Panc1 (cell line): ENCODE data around the gene DPM1. TPM values are rescaled to one million over a fixed set of nuclear protein-coding genes. Genes with fewer than 3 reads are reported as not detected.

Experiments used
- ATAC-seq: fragments of 200-7000 bp; cut with Tn5 transposase; 2 replicates; pipeline ENCODE4 v1.9.1; 2020; ENCODE audit warnings: mild to moderate bottlenecking, moderate library complexity
- BruUV-seq: library from RNA; stranded (reverse); fragments of 400-500 nt; replicated peaks from 2 replicates; lab custom pipeline; 2021; lab: Mats Ljungman, UMichigan
- CTCF ChIA-PET: fragments of 300-600 bp; sonication (Branson Sonifier 250); formaldehyde crosslinking; loops from one replicate; lab custom pipeline; 2022; ENCODE audit warnings: antibody characterized with exemption; lab: Charles Lee
- POLR2A ChIA-PET: fragments of 300-600 bp; sonication (Branson Sonifier 250); formaldehyde crosslinking; loops from one replicate; lab custom pipeline; 2022; ENCODE audit warnings: antibody characterized with exemption; lab: Charles Lee
- DNase-seq: peaks from one replicate; pipeline ENCODE4 v3.0.0-alpha.2; 2010; ENCODE audit warnings: low read depth, low spot score
- H3K27ac ChIP-seq: 2 replicates; pipeline ENCODE4 v1.5.1; 2011; ENCODE audit warnings: mild to moderate bottlenecking, low read length, inconsistent platforms
- H3K27me3 ChIP-seq: fragments of 200-500 bp; sonication (Bioruptor generic); 2 replicates; pipeline ENCODE4 v1.6.0; 2014; ENCODE audit warnings: low read length, inconsistent platforms; ENCODE audit not compliant: control insufficient read depth, insufficient read depth
- H3K36me3 ChIP-seq: fragments of 200-500 bp; sonication (Bioruptor generic); 2 replicates; pipeline ENCODE4 v1.5.1; 2014; ENCODE audit warnings: inconsistent platforms, mild to moderate bottlenecking, low read length, moderate library complexity; ENCODE audit not compliant: control insufficient read depth, insufficient read depth
- H3K4me1 ChIP-seq: 2 replicates; pipeline ENCODE4 v1.5.1; 2011; ENCODE audit warnings: inconsistent platforms, mild to moderate bottlenecking, low read length, moderate library complexity; ENCODE audit not compliant: control insufficient read depth, insufficient read depth
- H3K4me3 ChIP-seq, 2 experiments: 2 replicates each; pipeline ENCODE4 v1.5.1; 2011 to 2012; ENCODE audit warnings: low read depth in 2 of 2, low read length in 2 of 2, mild to moderate bottlenecking in 2 of 2, inconsistent platforms in 1 of 2, moderate library complexity in 1 of 2
- H3K9me3 ChIP-seq: fragments of 200-500 bp; sonication (Bioruptor generic); 2 replicates; pipeline ENCODE4 v1.5.1; 2014; ENCODE audit warnings: low read depth, mild to moderate bottlenecking, inconsistent platforms, low read length, moderate library complexity; ENCODE audit not compliant: control insufficient read depth, insufficient read depth
- POLR2AphosphoS5 ChIP-seq: IDR thresholded peaks from 2 replicates; pipeline ENCODE4 v1.6.1; 2012; ENCODE audit warnings: mild to moderate bottlenecking, low read depth, low read length, moderate library complexity
- SIN3A ChIP-seq: IDR thresholded peaks from 2 replicates; pipeline ENCODE4 v1.6.1; 2012; ENCODE audit warnings: low read depth, mild to moderate bottlenecking, low read length, moderate library complexity, borderline replicate concordance; ENCODE audit not compliant: insufficient read depth
- TCF7L2 ChIP-seq: IDR thresholded peaks from 2 replicates; pipeline ENCODE4 v1.6.1; 2011; ENCODE audit warnings: mild to moderate bottlenecking, low read depth, low read length, inconsistent platforms
- in situ Hi-C: cut with HindIII; loops from 2 replicates; pipeline ENCODE4 v1.10.0; 2016; ENCODE audit warnings: low sequenced_read_pairs, low pct_unique_long_range_greater_than_20kb
- intact Hi-C: fragments of 100-400 bp; cut with micrococcal nuclease; formaldehyde crosslinking; loops from one replicate; pipeline ENCODE4 v1.10.0; 2022; ENCODE audit not compliant: unreplicated experiment
- total RNA-seq: library from RNA; stranded (reverse); gene quantifications from one replicate; pipeline ENCODE4 v1.2.1, GENCODE V29; 2021; ENCODE audit not compliant: unreplicated experiment
- TF ChIP-seq, protein P1 (sequence below), 2 experiments: IDR thresholded peaks; 2 replicates each; pipeline ENCODE4 v1.6.1; 2011 to 2012; ENCODE audit warnings: low read depth in 2 of 2, control low read depth in 1 of 2, low read length in 1 of 2, mild to moderate bottlenecking in 1 of 2, moderate library complexity in 1 of 2; ENCODE audit not compliant: insufficient read depth in 1 of 2
- TF ChIP-seq, protein P2 (sequence below): fragments of 450-650 bp; IDR thresholded peaks from 2 replicates; pipeline ENCODE4 v1.5.1; 2017; ENCODE audit warnings: mild to moderate bottlenecking

The DPM1 gene
- total RNA-seq, 1 experiment from 2014 or later: 50.2 TPM

DNA sequence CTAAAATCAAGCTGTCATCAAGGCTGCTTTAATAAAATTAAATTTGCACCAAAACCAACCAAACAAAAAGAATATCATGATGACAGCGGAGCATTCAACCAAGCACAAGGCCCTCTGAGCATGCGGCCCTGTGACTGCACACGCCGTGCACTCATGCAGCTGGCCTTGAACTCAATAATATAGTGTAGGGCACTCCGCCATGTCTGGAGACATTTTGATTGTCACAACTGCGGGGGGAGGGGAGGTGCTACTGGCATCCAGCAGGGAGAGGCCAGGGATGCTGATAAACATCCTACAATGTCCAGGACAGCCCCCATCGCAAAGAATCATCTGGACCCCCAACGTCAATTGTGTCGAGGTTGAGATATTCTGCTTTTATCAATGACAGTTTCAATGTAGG lies 10.0 kb upstream of the DPM1 start:
- H3K27ac ChIP-seq: no peak overlapping the region
- no TSS peak for BruUV-seq
- H3K27me3 ChIP-seq: no peaks in the 10 kb centered on the region
- ATAC-seq: no peak; the same call in 1 of the 2 replicates
- intact Hi-C loops: no loop called here
- POLR2A ChIA-PET: interaction anchor here (0.6 kb wide), 1 partner anchor 31 kb away, joined by 4 read pairs; no protein-coding TSS in a partner anchor
- in situ Hi-C loops: no loop called here
- no peak overlapping the region for H3K4me3 ChIP-seq
- TF ChIP-seq POLR2AphosphoS5 (no peak), TCF7L2 (no peak), SIN3A (no peak)
- CTCF ChIA-PET: interaction anchor here (0.7 kb wide), 1 partner anchor 24 kb away, joined by 4 read pairs; no protein-coding TSS in a partner anchor
- no peaks in the 10 kb centered on the region for H3K9me3 ChIP-seq
- H3K4me1 ChIP-seq: no peaks in the 10 kb centered on the region
- DNase-seq: no peak
- no peaks in the 10 kb centered on the region for H3K36me3 ChIP-seq

DNA sequence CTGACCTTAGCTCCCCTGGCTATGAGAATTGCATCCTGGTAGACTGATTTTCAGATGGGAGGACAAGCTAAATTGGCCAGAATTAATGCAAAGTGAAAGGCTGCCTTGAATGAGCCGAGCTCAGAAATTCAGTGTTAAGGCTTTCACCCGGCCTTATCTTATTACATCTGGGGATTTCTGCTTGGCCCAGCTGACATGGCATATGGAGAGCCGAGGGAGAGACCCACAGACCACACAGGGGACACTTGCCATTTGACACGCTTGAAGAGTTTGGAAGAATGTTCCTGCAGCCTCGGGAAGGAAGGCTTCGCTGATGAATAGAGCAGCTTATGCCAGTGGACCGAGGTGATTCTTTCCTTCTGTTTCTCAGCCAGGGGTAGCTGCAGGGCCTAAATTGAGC lies 9.3 kb upstream of the DPM1 start:
- TF ChIP-seq, protein P1, sequence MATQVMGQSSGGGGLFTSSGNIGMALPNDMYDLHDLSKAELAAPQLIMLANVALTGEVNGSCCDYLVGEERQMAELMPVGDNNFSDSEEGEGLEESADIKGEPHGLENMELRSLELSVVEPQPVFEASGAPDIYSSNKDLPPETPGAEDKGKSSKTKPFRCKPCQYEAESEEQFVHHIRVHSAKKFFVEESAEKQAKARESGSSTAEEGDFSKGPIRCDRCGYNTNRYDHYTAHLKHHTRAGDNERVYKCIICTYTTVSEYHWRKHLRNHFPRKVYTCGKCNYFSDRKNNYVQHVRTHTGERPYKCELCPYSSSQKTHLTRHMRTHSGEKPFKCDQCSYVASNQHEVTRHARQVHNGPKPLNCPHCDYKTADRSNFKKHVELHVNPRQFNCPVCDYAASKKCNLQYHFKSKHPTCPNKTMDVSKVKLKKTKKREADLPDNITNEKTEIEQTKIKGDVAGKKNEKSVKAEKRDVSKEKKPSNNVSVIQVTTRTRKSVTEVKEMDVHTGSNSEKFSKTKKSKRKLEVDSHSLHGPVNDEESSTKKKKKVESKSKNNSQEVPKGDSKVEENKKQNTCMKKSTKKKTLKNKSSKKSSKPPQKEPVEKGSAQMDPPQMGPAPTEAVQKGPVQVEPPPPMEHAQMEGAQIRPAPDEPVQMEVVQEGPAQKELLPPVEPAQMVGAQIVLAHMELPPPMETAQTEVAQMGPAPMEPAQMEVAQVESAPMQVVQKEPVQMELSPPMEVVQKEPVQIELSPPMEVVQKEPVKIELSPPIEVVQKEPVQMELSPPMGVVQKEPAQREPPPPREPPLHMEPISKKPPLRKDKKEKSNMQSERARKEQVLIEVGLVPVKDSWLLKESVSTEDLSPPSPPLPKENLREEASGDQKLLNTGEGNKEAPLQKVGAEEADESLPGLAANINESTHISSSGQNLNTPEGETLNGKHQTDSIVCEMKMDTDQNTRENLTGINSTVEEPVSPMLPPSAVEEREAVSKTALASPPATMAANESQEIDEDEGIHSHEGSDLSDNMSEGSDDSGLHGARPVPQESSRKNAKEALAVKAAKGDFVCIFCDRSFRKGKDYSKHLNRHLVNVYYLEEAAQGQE (IDR thresholded peaks at IDR 0.05; ENCODE audit: insufficient read depth in 1 of 2, low read depth in 2 of 2, low read length in 1 of 2): no peak
- no peak for TF ChIP-seq SIN3A
- TF ChIP-seq, protein P2, sequence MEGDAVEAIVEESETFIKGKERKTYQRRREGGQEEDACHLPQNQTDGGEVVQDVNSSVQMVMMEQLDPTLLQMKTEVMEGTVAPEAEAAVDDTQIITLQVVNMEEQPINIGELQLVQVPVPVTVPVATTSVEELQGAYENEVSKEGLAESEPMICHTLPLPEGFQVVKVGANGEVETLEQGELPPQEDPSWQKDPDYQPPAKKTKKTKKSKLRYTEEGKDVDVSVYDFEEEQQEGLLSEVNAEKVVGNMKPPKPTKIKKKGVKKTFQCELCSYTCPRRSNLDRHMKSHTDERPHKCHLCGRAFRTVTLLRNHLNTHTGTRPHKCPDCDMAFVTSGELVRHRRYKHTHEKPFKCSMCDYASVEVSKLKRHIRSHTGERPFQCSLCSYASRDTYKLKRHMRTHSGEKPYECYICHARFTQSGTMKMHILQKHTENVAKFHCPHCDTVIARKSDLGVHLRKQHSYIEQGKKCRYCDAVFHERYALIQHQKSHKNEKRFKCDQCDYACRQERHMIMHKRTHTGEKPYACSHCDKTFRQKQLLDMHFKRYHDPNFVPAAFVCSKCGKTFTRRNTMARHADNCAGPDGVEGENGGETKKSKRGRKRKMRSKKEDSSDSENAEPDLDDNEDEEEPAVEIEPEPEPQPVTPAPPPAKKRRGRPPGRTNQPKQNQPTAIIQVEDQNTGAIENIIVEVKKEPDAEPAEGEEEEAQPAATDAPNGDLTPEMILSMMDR: no peak
- no peak for TF ChIP-seq TCF7L2
- no peak for TF ChIP-seq POLR2AphosphoS5
- Histone ChIP-seq H3K9me3 (no peaks in the 10 kb centered on the region), H3K36me3 (no peaks in the 10 kb centered on the region), H3K4me1 (no peaks in the 10 kb centered on the region), H3K27ac (no peak overlapping the region), H3K27me3 (no peaks in the 10 kb centered on the region), H3K4me3 (no peak overlapping the region)
- DNase-seq: no peak
- POLR2A ChIA-PET: interaction anchor here (0.6 kb wide), 1 partner anchor 31 kb away, joined by 4 read pairs; no protein-coding TSS in a partner anchor
- CTCF ChIA-PET: no interaction called here
- in situ Hi-C loops: no loop called here
- BruUV-seq: no TSS peak
- ATAC-seq: no peak
- intact Hi-C loops: no loop called here

DNA sequence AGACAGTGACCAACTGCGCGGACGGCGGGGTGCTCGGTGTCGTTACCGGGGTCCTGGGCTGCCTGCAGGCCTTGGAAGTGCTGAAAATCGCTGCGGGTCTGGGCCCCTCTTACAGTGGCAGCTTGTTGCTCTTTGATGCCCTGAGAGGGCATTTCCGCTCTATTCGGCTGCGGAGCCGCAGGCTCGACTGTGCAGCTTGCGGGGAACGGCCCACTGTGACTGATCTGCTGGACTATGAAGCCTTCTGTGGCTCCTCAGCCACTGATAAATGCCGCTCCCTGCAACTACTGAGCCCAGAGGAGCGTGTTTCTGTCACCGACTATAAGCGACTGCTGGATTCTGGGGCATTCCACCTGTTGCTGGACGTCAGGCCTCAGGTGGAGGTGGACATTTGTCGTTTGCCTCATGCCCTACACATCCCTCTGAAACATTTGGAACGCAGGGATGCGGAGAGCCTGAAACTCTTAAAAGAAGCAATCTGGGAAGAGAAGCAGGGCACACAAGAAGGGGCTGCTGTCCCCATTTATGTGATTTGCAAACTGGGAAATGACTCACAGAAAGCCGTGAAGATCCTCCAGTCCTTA lies 1.3 kb upstream of the DPM1 start:
- intact Hi-C loops (no loop called here), in situ Hi-C loops (no loop called here)
- no TSS peak for BruUV-seq

More for the DNA sequence above, 1.3 kb upstream of the DPM1 start:
- peak overlapping the region; percentile 98 for H3K27ac ChIP-seq
- H3K36me3 ChIP-seq: peaks cover 16% of the 10 kb centered on the region
- H3K27me3 ChIP-seq: no peaks in the 10 kb centered on the region
- DNase-seq (no peak), ATAC-seq (no peak)
- H3K9me3 ChIP-seq: no peaks in the 10 kb centered on the region
- ChIA-PET POLR2A (no interaction called here), CTCF (no interaction called here)
- H3K4me1 ChIP-seq: peaks cover 20% of the 10 kb centered on the region
- H3K4me3 ChIP-seq: peak overlapping the region; percentile 92 to 100
- no peak for TF ChIP-seq TCF7L2
- TF ChIP-seq, protein P1 (IDR thresholded peaks at IDR 0.05; ENCODE audit: insufficient read depth in 1 of 2, low read depth in 2 of 2, low read length in 1 of 2): no peak
- TF ChIP-seq SIN3A: no peak
- TF ChIP-seq POLR2AphosphoS5: no peak
